GM21825 (cell line): ENCODE results near the gene SLC22A14.
"Not testable (repeated sequence)": the region's sequence is repeated elsewhere in the genome, so short reads cannot be mapped to it uniquely, and the experiment has no call there.

ENCODE experiments used
- ATAC-seq: cut with Tn5 transposase; IDR thresholded peaks from one replicate; pipeline ENCODE4 v1.9.1; 2021; ENCODE audit warnings: mild to moderate bottlenecking, moderate library complexity; ENCODE audit not compliant: unreplicated experiment

The SLC22A14 gene

GRCh38 chr3:38281895-38282686 lies at the start of gene SLC22A14:
SLC22A14 (plus strand) TSS chr3:38282294; CDS start chr3:38306027, 23,733 bp downstream.
- no peak for ATAC-seq

- ATAC-seq, result no peak
Measured at GRCh38 chr3:38232701-38233100, 49.4 kb upstream of the SLC22A14 start.

- ATAC-seq, result no peak
Measured at GRCh38 chr3:38235466-38235865, 46.6 kb upstream of the SLC22A14 start.

- no peak for ATAC-seq
Measured at GRCh38 chr3:38238416-38239008, 43.6 kb upstream of the SLC22A14 start.

- ATAC-seq, result not testable (repeated sequence)
Measured at GRCh38 chr3:38242812-38243211, 39.3 kb upstream of the SLC22A14 start.

GRCh38 chr3:38245930-38246329 lies 36.2 kb upstream of the SLC22A14 start:
- no peak for ATAC-seq

- no peak for ATAC-seq
Measured at GRCh38 chr3:38247366-38248035, 34.6 kb upstream of the SLC22A14 start.

- ATAC-seq, result no peak
Measured at GRCh38 chr3:38250198-38250597, 31.9 kb upstream of the SLC22A14 start.

- ATAC-seq, result no peak
Measured at GRCh38 chr3:38251197-38251596, 30.9 kb upstream of the SLC22A14 start.

- no peak for ATAC-seq
Measured at GRCh38 chr3:38253704-38254103, 28.4 kb upstream of the SLC22A14 start.

GRCh38 chr3:38254872-38255271 lies 27.2 kb upstream of the SLC22A14 start:
- ATAC-seq, result no peak

GRCh38 chr3:38255627-38256026 lies 26.5 kb upstream of the SLC22A14 start:
- no peak for ATAC-seq

GRCh38 chr3:38257583-38257982 lies 24.5 kb upstream of the SLC22A14 start:
- no peak for ATAC-seq

- ATAC-seq, result no peak
Measured at GRCh38 chr3:38260474-38260873, 21.6 kb upstream of the SLC22A14 start.

GRCh38 chr3:38264353-38264771 lies 17.7 kb upstream of the SLC22A14 start:
- no peak for ATAC-seq

GRCh38 chr3:38264779-38265178 lies 17.3 kb upstream of the SLC22A14 start:
- ATAC-seq, result no peak

- ATAC-seq, result no peak
Measured at GRCh38 chr3:38265604-38266307, 16.3 kb upstream of the SLC22A14 start, which contains the start of gene SLC22A13. SLC22A13 (plus strand) TSS chr3:38265812; CDS start chr3:38265861, 49 bp downstream.

- no peak for ATAC-seq
Measured at GRCh38 chr3:38266810-38267209, 15.3 kb upstream of the SLC22A14 start.

- ATAC-seq, result no peak
Measured at GRCh38 chr3:38267662-38268061, 14.4 kb upstream of the SLC22A14 start.

- ATAC-seq, result no peak
Measured at GRCh38 chr3:38268087-38268486, 14.0 kb upstream of the SLC22A14 start.

GRCh38 chr3:38268522-38268921 lies 13.6 kb upstream of the SLC22A14 start:
- no peak for ATAC-seq
